Fibroblast of villous mesenchyme (primary cell): ENCODE results near the gene SLC6A8. TPM values are rescaled to one million over a fixed set of nuclear protein-coding genes. Genes with fewer than 3 reads are reported as not detected.
A peak's percentile ranks its signal among the peaks of the same experiment; 100 is the strongest.

Source experiments
- DNase-seq: peaks from one replicate; pipeline ENCODE4 v3.0.0-alpha.2; 2010; ENCODE audit warnings: low read depth
- H3K4me3 ChIP-seq: 2 replicates; pipeline ENCODE4 v1.5.1; 2011; ENCODE audit warnings: low read depth, mild to moderate bottlenecking, low read length
- CTCF ChIP-seq: IDR thresholded peaks from 2 replicates; pipeline ENCODE4 v1.5.1; 2012; ENCODE audit warnings: low read depth, mild to moderate bottlenecking, low read length; ENCODE audit not compliant: insufficient read depth
- total RNA-seq: library from RNA; depleted of rRNA; stranded (reverse); fragments of >200 nt; gene quantifications from 2 replicates; pipeline ENCODE4 v1.2.3, GENCODE V29; 2012

Gene SLC6A8
- total RNA-seq, 1 donor, result 9.1 TPM

GRCh38 chrX:153649178-153649914 lies 38.4 kb upstream of the SLC6A8 start:
- no peak overlapping the region for H3K4me3 ChIP-seq
- DNase-seq, result peak; percentile 17
- TF ChIP-seq CTCF, result peak; percentile 34

- no peak overlapping the region for H3K4me3 ChIP-seq
- no peak for DNase-seq
- no peak for TF ChIP-seq CTCF
Measured at GRCh38 chrX:153649915-153650782, 37.6 kb upstream of the SLC6A8 start.

- H3K4me3 ChIP-seq, result no peak overlapping the region
- DNase-seq, result no peak
- TF ChIP-seq CTCF, result no peak
Measured at GRCh38 chrX:153650959-153651358, 36.8 kb upstream of the SLC6A8 start.

GRCh38 chrX:153651540-153652079 lies 36.1 kb upstream of the SLC6A8 start:
- TF ChIP-seq CTCF, result no peak
- no peak for DNase-seq
- H3K4me3 ChIP-seq, result no peak overlapping the region

GRCh38 chrX:153653556-153653955 lies 34.2 kb upstream of the SLC6A8 start:
- no peak for DNase-seq
- no peak overlapping the region for H3K4me3 ChIP-seq
- TF ChIP-seq CTCF, result no peak

GRCh38 chrX:153657161-153657560 lies 30.6 kb upstream of the SLC6A8 start:
- no peak overlapping the region for H3K4me3 ChIP-seq
- no peak for TF ChIP-seq CTCF
- DNase-seq, result no peak
